H1 (cell line): ENCODE data around the gene ASB7. TPM values are rescaled to one million over a fixed set of nuclear protein-coding genes. Genes with fewer than 3 reads are reported as not detected.

Experiments used
- CBX8 ChIP-seq: fragments of 300-800, 300-1000 bp; sonication (generic); IDR thresholded peaks from 2 replicates; pipeline ENCODE4 v1.7.1; 2016; ENCODE audit warnings: low read depth, low read length, borderline replicate concordance
- CEBPB ChIP-seq: IDR thresholded peaks from 2 replicates; pipeline ENCODE4 v1.6.1; 2012; ENCODE audit warnings: low read depth, low read length
- KDM1A ChIP-seq: fragments of 200-600, 300-600 bp; sonication (generic); IDR thresholded peaks from 2 replicates; pipeline ENCODE4 v1.7.1; 2016; ENCODE audit warnings: mild to moderate bottlenecking, low read length, borderline replicate concordance
- POLR2A ChIP-seq, 2 experiments: IDR thresholded peaks; 1 replicate in 1 of 2; 2 replicates in 1 of 2; pipeline ENCODE4 v1.6.1; 2011; ENCODE audit warnings: low read depth in 2 of 2, low read length in 2 of 2, mild to moderate bottlenecking in 2 of 2; ENCODE audit errors: control extremely low read depth in 1 of 2
- polyA plus RNA-seq, 7 experiments: library from polyadenylated mRNA; depleted of rRNA in 3 of 7; stranded (reverse) in 5 of 7; unstranded in 2 of 7; fragments of >200 nt in 5 of 7; fragments of 200-250 nt in 2 of 7; gene quantifications; 1 replicate in 5 of 7; 2 replicates in 1 of 7; 4 replicates in 1 of 7; pipeline versions ENCODE4 v1.2.1 to v1.2.3, GENCODE V29; 2011 to 2013; ENCODE audit warnings: missing spikeins in 2 of 7, mixed read lengths in 2 of 7
- total RNA-seq: library from RNA; stranded (reverse); fragmentation: NEBNext Ultra II Directional; extraction: Animal tissue kit (Norgen Biotek cat#: 25700); gene quantifications from 2 replicates; pipeline ENCODE4 v1.2.1, GENCODE V29; 2021
- TF ChIP-seq, protein P1 (sequence below): fragments of 300-600 bp; sonication (generic); IDR thresholded peaks from 2 replicates; pipeline ENCODE4 v1.7.1; 2012; ENCODE audit warnings: low read length, moderate library complexity, mild to moderate bottlenecking, inconsistent platforms; ENCODE audit not compliant: insufficient replicate concordance

ASB7 gene
- total and polyA plus RNA-seq, 2 of the 8 experiments (the other 6 are each of a cell fraction or from before 2014, with no cell fraction given), result 5.2 to 12.8 TPM

DNA sequence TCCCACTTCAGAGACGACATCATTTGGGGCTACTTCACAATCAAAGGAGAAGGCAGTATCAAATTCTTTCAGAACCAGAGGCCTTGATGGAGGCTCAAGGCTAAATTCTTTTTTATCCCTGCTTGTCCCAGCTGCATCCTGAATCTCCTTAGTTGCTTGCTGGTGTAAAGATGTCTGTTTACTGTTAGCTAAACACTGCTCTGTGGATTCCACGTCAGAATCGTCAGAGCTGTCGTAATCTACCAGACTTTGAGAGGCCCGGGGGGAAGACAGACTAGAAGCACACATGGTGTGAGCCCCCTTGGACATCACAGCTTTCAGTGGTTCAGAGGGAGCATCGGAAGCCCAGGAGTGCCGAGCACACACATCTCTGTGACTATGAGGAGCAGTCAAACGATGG lies 33.0 kb upstream of the ASB7 start (continued):
- TF ChIP-seq, protein P1, sequence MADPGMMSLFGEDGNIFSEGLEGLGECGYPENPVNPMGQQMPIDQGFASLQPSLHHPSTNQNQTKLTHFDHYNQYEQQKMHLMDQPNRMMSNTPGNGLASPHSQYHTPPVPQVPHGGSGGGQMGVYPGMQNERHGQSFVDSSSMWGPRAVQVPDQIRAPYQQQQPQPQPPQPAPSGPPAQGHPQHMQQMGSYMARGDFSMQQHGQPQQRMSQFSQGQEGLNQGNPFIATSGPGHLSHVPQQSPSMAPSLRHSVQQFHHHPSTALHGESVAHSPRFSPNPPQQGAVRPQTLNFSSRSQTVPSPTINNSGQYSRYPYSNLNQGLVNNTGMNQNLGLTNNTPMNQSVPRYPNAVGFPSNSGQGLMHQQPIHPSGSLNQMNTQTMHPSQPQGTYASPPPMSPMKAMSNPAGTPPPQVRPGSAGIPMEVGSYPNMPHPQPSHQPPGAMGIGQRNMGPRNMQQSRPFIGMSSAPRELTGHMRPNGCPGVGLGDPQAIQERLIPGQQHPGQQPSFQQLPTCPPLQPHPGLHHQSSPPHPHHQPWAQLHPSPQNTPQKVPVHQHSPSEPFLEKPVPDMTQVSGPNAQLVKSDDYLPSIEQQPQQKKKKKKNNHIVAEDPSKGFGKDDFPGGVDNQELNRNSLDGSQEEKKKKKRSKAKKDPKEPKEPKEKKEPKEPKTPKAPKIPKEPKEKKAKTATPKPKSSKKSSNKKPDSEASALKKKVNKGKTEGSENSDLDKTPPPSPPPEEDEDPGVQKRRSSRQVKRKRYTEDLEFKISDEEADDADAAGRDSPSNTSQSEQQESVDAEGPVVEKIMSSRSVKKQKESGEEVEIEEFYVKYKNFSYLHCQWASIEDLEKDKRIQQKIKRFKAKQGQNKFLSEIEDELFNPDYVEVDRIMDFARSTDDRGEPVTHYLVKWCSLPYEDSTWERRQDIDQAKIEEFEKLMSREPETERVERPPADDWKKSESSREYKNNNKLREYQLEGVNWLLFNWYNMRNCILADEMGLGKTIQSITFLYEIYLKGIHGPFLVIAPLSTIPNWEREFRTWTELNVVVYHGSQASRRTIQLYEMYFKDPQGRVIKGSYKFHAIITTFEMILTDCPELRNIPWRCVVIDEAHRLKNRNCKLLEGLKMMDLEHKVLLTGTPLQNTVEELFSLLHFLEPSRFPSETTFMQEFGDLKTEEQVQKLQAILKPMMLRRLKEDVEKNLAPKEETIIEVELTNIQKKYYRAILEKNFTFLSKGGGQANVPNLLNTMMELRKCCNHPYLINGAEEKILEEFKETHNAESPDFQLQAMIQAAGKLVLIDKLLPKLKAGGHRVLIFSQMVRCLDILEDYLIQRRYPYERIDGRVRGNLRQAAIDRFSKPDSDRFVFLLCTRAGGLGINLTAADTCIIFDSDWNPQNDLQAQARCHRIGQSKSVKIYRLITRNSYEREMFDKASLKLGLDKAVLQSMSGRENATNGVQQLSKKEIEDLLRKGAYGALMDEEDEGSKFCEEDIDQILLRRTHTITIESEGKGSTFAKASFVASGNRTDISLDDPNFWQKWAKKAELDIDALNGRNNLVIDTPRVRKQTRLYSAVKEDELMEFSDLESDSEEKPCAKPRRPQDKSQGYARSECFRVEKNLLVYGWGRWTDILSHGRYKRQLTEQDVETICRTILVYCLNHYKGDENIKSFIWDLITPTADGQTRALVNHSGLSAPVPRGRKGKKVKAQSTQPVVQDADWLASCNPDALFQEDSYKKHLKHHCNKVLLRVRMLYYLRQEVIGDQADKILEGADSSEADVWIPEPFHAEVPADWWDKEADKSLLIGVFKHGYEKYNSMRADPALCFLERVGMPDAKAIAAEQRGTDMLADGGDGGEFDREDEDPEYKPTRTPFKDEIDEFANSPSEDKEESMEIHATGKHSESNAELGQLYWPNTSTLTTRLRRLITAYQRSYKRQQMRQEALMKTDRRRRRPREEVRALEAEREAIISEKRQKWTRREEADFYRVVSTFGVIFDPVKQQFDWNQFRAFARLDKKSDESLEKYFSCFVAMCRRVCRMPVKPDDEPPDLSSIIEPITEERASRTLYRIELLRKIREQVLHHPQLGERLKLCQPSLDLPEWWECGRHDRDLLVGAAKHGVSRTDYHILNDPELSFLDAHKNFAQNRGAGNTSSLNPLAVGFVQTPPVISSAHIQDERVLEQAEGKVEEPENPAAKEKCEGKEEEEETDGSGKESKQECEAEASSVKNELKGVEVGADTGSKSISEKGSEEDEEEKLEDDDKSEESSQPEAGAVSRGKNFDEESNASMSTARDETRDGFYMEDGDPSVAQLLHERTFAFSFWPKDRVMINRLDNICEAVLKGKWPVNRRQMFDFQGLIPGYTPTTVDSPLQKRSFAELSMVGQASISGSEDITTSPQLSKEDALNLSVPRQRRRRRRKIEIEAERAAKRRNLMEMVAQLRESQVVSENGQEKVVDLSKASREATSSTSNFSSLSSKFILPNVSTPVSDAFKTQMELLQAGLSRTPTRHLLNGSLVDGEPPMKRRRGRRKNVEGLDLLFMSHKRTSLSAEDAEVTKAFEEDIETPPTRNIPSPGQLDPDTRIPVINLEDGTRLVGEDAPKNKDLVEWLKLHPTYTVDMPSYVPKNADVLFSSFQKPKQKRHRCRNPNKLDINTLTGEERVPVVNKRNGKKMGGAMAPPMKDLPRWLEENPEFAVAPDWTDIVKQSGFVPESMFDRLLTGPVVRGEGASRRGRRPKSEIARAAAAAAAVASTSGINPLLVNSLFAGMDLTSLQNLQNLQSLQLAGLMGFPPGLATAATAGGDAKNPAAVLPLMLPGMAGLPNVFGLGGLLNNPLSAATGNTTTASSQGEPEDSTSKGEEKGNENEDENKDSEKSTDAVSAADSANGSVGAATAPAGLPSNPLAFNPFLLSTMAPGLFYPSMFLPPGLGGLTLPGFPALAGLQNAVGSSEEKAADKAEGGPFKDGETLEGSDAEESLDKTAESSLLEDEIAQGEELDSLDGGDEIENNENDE, result no peak
- TF ChIP-seq CEBPB (no peak), POLR2A (IDR thresholded peaks at IDR 0.05; ENCODE audit: control extremely low read depth in 1 of 2, low read depth in 2 of 2, low read length in 2 of 2) (no peak), KDM1A (no peak), CBX8 (no peak)
